ENCODE measurements around the gene SGMS1. TPM values are rescaled to one million over a fixed set of nuclear protein-coding genes. Genes with fewer than 3 reads are reported as not detected.

SGMS1 gene
- total RNA-seq, 2 donors from 2014 or later, result 19.4 to 19.5 TPM

- Histone ChIP-seq H3K9me3 (no peaks in the 10 kb centered on the region), H3K4me3 (no peak overlapping the region), H3K36me3 (no peaks in the 10 kb centered on the region), H3K27me3 (no peaks in the 10 kb centered on the region), H3K4me1 (no peaks in the 10 kb centered on the region), H3K27ac (no peak overlapping the region), H3K9ac (ENCODE audit: low read depth in 2 of 2, low read length in 2 of 2) (no peak overlapping the region)
- no peak for TF ChIP-seq CTCF (IDR thresholded peaks at IDR 0.05)
- DNase-seq, result no peak
- intact Hi-C loops (cut with DNase I), result loop anchor here (10.0 kb wide), 1 partner anchor 215 kb away; the partner anchor contains the start of gene SGMS1
Measured at GRCh38 chr10:50410066-50410811, 213.5 kb downstream of the SGMS1 start.

- Histone ChIP-seq H3K4me3 (no peak overlapping the region), H3K27ac (no peak overlapping the region), H3K9me3 (no peaks in the 10 kb centered on the region), H3K36me3 (no peaks in the 10 kb centered on the region), H3K9ac (ENCODE audit: low read depth in 2 of 2, low read length in 2 of 2) (no peak overlapping the region), H3K4me1 (no peaks in the 10 kb centered on the region), H3K27me3 (no peaks in the 10 kb centered on the region)
- intact Hi-C loops (cut with DNase I), result no loop called here
- no peak for DNase-seq
- TF ChIP-seq CTCF (IDR thresholded peaks at IDR 0.05), result no peak
Measured at GRCh38 chr10:50407076-50407801, 216.5 kb downstream of the SGMS1 start.

GRCh38 chr10:50406457-50407070 lies 217.2 kb downstream of the SGMS1 start:
- no peak for TF ChIP-seq CTCF (IDR thresholded peaks at IDR 0.05)
- no peak for DNase-seq
- Histone ChIP-seq H3K9ac (ENCODE audit: low read depth in 2 of 2, low read length in 2 of 2) (no peak overlapping the region), H3K9me3 (no peaks in the 10 kb centered on the region), H3K4me3 (no peak overlapping the region), H3K4me1 (no peaks in the 10 kb centered on the region), H3K27me3 (no peaks in the 10 kb centered on the region), H3K36me3 (no peaks in the 10 kb centered on the region), H3K27ac (no peak overlapping the region)
- intact Hi-C loops (cut with DNase I), result no loop called here

GRCh38 chr10:50405723-50406122 lies 218.0 kb downstream of the SGMS1 start:
- no peak overlapping the region for H3K9ac ChIP-seq (ENCODE audit: low read depth in 2 of 2, low read length in 2 of 2)
- no peak for TF ChIP-seq CTCF (IDR thresholded peaks at IDR 0.05)
- H3K27me3 ChIP-seq, result no peaks in the 10 kb centered on the region
- intact Hi-C loops (cut with DNase I), result no loop called here
- no peaks in the 10 kb centered on the region for H3K36me3 ChIP-seq
- no peak for DNase-seq
- no peak overlapping the region for H3K27ac ChIP-seq
- no peaks in the 10 kb centered on the region for H3K4me1 ChIP-seq
- H3K9me3 ChIP-seq, result no peaks in the 10 kb centered on the region
- no peak overlapping the region for H3K4me3 ChIP-seq

GRCh38 chr10:50404021-50404773 lies 219.6 kb downstream of the SGMS1 start:
- H3K36me3 ChIP-seq, result no peaks in the 10 kb centered on the region
- H3K27me3 ChIP-seq, result no peaks in the 10 kb centered on the region
- no peak for DNase-seq
- H3K27ac ChIP-seq, result no peak overlapping the region
- no peaks in the 10 kb centered on the region for H3K9me3 ChIP-seq
- intact Hi-C loops (cut with DNase I), result no loop called here
- H3K9ac ChIP-seq (ENCODE audit: low read depth in 2 of 2, low read length in 2 of 2), result no peak overlapping the region
- no peak for TF ChIP-seq CTCF (IDR thresholded peaks at IDR 0.05)
- H3K4me3 ChIP-seq, result no peak overlapping the region
- no peaks in the 10 kb centered on the region for H3K4me1 ChIP-seq
